GM23248 (cell line): Measurements from ENCODE around the gene C19orf33.

Experiments
- EZH2 ChIP-seq: fragments of 200-600 bp; sonication (generic); IDR thresholded peaks from 2 replicates; pipeline ENCODE4 v1.6.1; 2018; ENCODE audit warnings: antibody characterized with exemption, mild to moderate bottlenecking; ENCODE audit not compliant: insufficient read depth, poor library complexity, severe bottlenecking
- EZH2phosphoT487 ChIP-seq: fragments of 200-600 bp; sonication (generic); IDR thresholded peaks from 2 replicates; pipeline ENCODE4 v1.6.1; 2018; ENCODE audit warnings: antibody characterized with exemption, moderate library complexity, mild to moderate bottlenecking, low read depth; ENCODE audit not compliant: insufficient read depth

- no peak for TF ChIP-seq EZH2phosphoT487
- TF ChIP-seq EZH2: no peak
Measured at GRCh38 chr19:38291855-38292254, 12.2 kb upstream of the C19orf33 start.
